CD14-positive monocyte (primary cell): ENCODE results near the gene PTGFRN. TPM values are rescaled to one million over a fixed set of nuclear protein-coding genes. Genes with fewer than 3 reads are reported as not detected.

Experiments
- DNase-seq, 3 donors: peaks; one replicate each; pipeline ENCODE4 v3.0.0-alpha.2; 2011 to 2022
- H2AFZ ChIP-seq: 2 replicates; pipeline ENCODE4 v1.6.0; 2012; ENCODE audit warnings: mild to moderate bottlenecking, low read depth, low read length, inconsistent platforms; ENCODE audit not compliant: insufficient read depth, poor library complexity, severe bottlenecking
- H3K27ac ChIP-seq, 2 donors: 1 replicate in 1 of 2; 2 replicates in 1 of 2; pipeline ENCODE4 v1.5.1; 2012 to 2013; ENCODE audit warnings: low read length in 2 of 2, control low read depth in 1 of 2, inconsistent platforms in 1 of 2, low read depth in 1 of 2, mild to moderate bottlenecking in 1 of 2
- H3K27me3 ChIP-seq, 2 donors: one replicate each; pipeline versions ENCODE4 v1.6.0 to v1.6.1; 2011 to 2013; ENCODE audit warnings: low read length in 2 of 2; ENCODE audit not compliant: control insufficient read depth in 2 of 2, insufficient read depth in 2 of 2
- H3K36me3 ChIP-seq, 2 donors: replicated peaks in 1 of 2; 1 replicate in 1 of 2; 2 replicates in 1 of 2; pipeline versions ENCODE4 v1.5.1 to v1.6.1; 2012 to 2013; ENCODE audit warnings: low read length in 2 of 2, control low read depth in 1 of 2, inconsistent platforms in 1 of 2, mild to moderate bottlenecking in 1 of 2; ENCODE audit not compliant: insufficient read depth in 2 of 2, control insufficient read depth in 1 of 2
- H3K4me1 ChIP-seq, 2 donors: 1 replicate in 1 of 2; 2 replicates in 1 of 2; pipeline versions ENCODE4 v1.5.1 to v1.6.1; 2012 to 2013; ENCODE audit warnings: low read length in 2 of 2, control low read depth in 1 of 2, inconsistent platforms in 1 of 2, mild to moderate bottlenecking in 1 of 2, moderate library complexity in 1 of 2; ENCODE audit not compliant: insufficient read depth in 2 of 2, control insufficient read depth in 1 of 2
- H3K4me2 ChIP-seq: replicated peaks from 2 replicates; pipeline ENCODE3; 2012; ENCODE audit warnings: low read length, moderate library complexity, mild to moderate bottlenecking; ENCODE audit not compliant: poor library complexity, severe bottlenecking; ENCODE audit errors: extremely low read depth
- H3K4me3 ChIP-seq, 3 experiments: fragments of 200-600 bp in 1 of 3; sonication (generic) in 1 of 3; replicated peaks in 1 of 3; 1 replicate in 2 of 3; 2 replicates in 1 of 3; pipeline ENCODE4 v1.5.1; 2011 to 2013; ENCODE audit warnings: low read length in 3 of 3, mild to moderate bottlenecking in 3 of 3, control low read depth in 2 of 3, low read depth in 2 of 3, inconsistent platforms in 1 of 3, moderate library complexity in 1 of 3
- H3K79me2 ChIP-seq: 2 replicates; pipeline ENCODE4 v1.6.0; 2012; ENCODE audit warnings: mild to moderate bottlenecking, control low read depth, inconsistent platforms, low read length, moderate library complexity; ENCODE audit not compliant: insufficient read depth
- H3K9ac ChIP-seq: 2 replicates; pipeline ENCODE4 v1.6.0; 2017; ENCODE audit warnings: low read length, mild to moderate bottlenecking; ENCODE audit not compliant: insufficient read depth, poor library complexity, severe bottlenecking
- H3K9me3 ChIP-seq, 2 donors: replicated peaks in 1 of 2; 1 replicate in 1 of 2; 2 replicates in 1 of 2; pipeline versions ENCODE4 v1.5.1 to v1.6.1; 2012 to 2013; ENCODE audit warnings: low read length in 2 of 2, control low read depth in 1 of 2; ENCODE audit not compliant: control insufficient read depth in 1 of 2, insufficient read depth in 1 of 2
- H4K20me1 ChIP-seq: 2 replicates; pipeline ENCODE4 v1.6.0; 2012; ENCODE audit warnings: mild to moderate bottlenecking, low read length, control low read depth, moderate library complexity; ENCODE audit not compliant: insufficient read depth
- H3K27ac Mint-ChIP-seq, 7 donors: one replicate each; pipeline ENCODE4 v1.8.0; 2020; ENCODE audit warnings: mild to moderate bottlenecking in 7 of 7, mixed read lengths in 7 of 7, moderate library complexity in 6 of 7, inconsistent platforms in 2 of 7
- H3K27me3 Mint-ChIP-seq, 3 donors: one replicate each; pipeline ENCODE4 v1.8.0; 2021 to 2022; ENCODE audit warnings: low read depth in 3 of 3, mild to moderate bottlenecking in 3 of 3, mixed read lengths in 3 of 3, moderate library complexity in 3 of 3, inconsistent platforms in 1 of 3
- H3K36me3 Mint-ChIP-seq, 2 donors: one replicate each; pipeline ENCODE4 v1.8.0; 2020; ENCODE audit warnings: mixed read lengths in 2 of 2, inconsistent platforms in 1 of 2, mild to moderate bottlenecking in 1 of 2
- H3K4me1 Mint-ChIP-seq: one replicate; pipeline ENCODE4 v1.8.0; 2020; ENCODE audit warnings: mild to moderate bottlenecking, mixed read lengths
- H3K4me3 Mint-ChIP-seq, 2 donors: one replicate each; pipeline ENCODE4 v1.8.0; 2020; ENCODE audit warnings: mild to moderate bottlenecking in 2 of 2, mixed read lengths in 2 of 2, moderate library complexity in 1 of 2
- H3K9me3 Mint-ChIP-seq, 7 donors: one replicate each; pipeline ENCODE4 v1.8.0; 2020 to 2022; ENCODE audit warnings: mixed read lengths in 7 of 7, mild to moderate bottlenecking in 6 of 7, moderate library complexity in 6 of 7, inconsistent platforms in 2 of 7
- WGBS: methylation state at CpG from one replicate; pipeline ENCODE4 v1.1.5; 2013; ENCODE audit warnings: missing lambda C conversion rate; ENCODE audit not compliant: insufficient coverage; 5-methylcytosine and 5-hydroxymethylcytosine counted together
- intact Hi-C, 2 donors: fragments of 100-400 bp; cut with micrococcal nuclease; formaldehyde crosslinking; loops; one replicate each; pipeline versions ENCODE4 v1.15.0 to v1.15.1; 2023
- polyA plus RNA-seq, 3 donors: library from polyadenylated mRNA; depleted of rRNA in 1 of 3; unstranded in 2 of 3; stranded (reverse) in 1 of 3; fragments of 300-500 nt in 2 of 3; fragments of >200 nt in 1 of 3; fragmentation: Illumina TruSeq in 2 of 3; gene quantifications; 1 replicate in 2 of 3; 2 replicates in 1 of 3; pipeline ENCODE4 v1.2.3, GENCODE V29; 2012 to 2021
- TF ChIP-seq, protein P1 (sequence below): fragments of 200-600 bp; IDR thresholded peaks from one replicate; pipeline ENCODE4 v1.8.0; 2022; ENCODE audit warnings: antibody characterized with exemption, mild to moderate bottlenecking

The PTGFRN gene
- polyA plus RNA-seq, 3 donors = 1.5 to 2.9 (median 1.6) TPM

DNA sequence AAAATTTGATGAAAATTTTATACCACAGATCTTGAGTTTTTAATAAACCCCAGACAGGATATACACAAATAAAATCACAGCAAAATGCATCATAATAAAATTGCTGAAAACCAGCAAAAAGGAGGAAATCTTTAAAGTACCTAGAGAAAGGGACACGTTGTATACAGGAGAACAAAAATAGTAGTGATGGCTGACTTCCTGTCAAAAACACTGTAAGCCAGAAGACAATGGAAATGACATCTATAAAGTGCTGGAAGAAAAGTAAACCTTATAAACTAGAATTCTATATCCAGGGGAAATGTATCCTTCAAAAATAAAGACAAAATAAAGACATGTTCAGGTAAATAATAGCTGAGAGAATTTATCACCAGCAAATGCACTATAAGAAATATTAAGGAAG lies 14.6 kb upstream of the PTGFRN start:
- intact Hi-C loops = no loop called here
- no peak overlapping the region for H3K27ac ChIP-seq
- H3K36me3 ChIP-seq = no peaks in the 10 kb centered on the region

DNA sequence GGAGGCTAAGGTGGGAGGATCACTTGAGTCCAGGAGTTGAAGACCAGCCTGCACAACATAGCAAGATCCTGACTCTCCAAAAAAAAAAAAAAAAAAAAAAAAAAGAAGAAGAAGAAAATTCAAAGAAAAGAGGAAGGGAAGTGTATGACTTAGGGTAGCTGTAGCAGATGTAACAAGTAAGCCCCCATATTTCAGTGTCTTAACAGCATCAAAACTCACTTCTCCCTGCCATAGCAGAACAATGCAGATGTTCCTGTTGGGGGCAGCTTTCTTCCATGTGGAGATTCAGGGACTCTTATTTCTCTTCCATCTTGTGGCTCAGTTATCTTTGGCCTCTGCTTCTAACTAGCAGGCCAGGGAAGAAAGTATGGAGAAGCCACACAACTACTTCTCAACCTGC lies 10.2 kb upstream of the PTGFRN start:
- Histone ChIP-seq H3K27me3 (peaks cover 0 to 10% of the 10 kb centered on the region in 2 donors), H3K4me3 (no peak overlapping the region), H4K20me1 (no peaks in the 10 kb centered on the region), H3K79me2 (no peaks in the 10 kb centered on the region), H3K9ac (no peak overlapping the region), H3K4me1 (no peaks in the 10 kb centered on the region), H3K27ac (no peak overlapping the region), H2AFZ (no peak overlapping the region), H3K9me3 (peaks cover 0 to 6% of the 10 kb centered on the region in 2 donors), H3K36me3 (no peaks in the 10 kb centered on the region), H3K4me2 (no peak overlapping the region)
- TF ChIP-seq, protein P1, sequence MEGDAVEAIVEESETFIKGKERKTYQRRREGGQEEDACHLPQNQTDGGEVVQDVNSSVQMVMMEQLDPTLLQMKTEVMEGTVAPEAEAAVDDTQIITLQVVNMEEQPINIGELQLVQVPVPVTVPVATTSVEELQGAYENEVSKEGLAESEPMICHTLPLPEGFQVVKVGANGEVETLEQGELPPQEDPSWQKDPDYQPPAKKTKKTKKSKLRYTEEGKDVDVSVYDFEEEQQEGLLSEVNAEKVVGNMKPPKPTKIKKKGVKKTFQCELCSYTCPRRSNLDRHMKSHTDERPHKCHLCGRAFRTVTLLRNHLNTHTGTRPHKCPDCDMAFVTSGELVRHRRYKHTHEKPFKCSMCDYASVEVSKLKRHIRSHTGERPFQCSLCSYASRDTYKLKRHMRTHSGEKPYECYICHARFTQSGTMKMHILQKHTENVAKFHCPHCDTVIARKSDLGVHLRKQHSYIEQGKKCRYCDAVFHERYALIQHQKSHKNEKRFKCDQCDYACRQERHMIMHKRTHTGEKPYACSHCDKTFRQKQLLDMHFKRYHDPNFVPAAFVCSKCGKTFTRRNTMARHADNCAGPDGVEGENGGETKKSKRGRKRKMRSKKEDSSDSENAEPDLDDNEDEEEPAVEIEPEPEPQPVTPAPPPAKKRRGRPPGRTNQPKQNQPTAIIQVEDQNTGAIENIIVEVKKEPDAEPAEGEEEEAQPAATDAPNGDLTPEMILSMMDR = no peak
- DNase-seq = no peak
- Mint-ChIP-seq H3K9me3 (peaks cover 11 to 20% (median 16%) of the 10 kb centered on the region in 7 donors), H3K27me3 (peaks cover 13 to 29% (median 16%) of the 10 kb centered on the region in 3 donors), H3K4me3 (no peak overlapping the region), H3K27ac (no peak overlapping the region), H3K4me1 (no peaks in the 10 kb centered on the region), H3K36me3 (no peaks in the 10 kb centered on the region)
- intact Hi-C loops = no loop called here

More for the DNA sequence above, 14.6 kb upstream of the PTGFRN start:
- Mint-ChIP-seq H3K9me3 (peaks cover 11 to 30% (median 21%) of the 10 kb centered on the region in 7 donors), H3K4me3 (no peak overlapping the region), H3K36me3 (no peaks in the 10 kb centered on the region), H3K4me1 (no peaks in the 10 kb centered on the region), H3K27me3 (peaks cover 4 to 13% (median 13%) of the 10 kb centered on the region in 3 donors), H3K27ac (no peak overlapping the region)
- Histone ChIP-seq H3K9me3 (peaks cover 0 to 6% of the 10 kb centered on the region in 2 donors), H3K4me2 (no peak overlapping the region), H2AFZ (no peak overlapping the region), H3K4me1 (no peaks in the 10 kb centered on the region), H3K27me3 (peaks cover 0 to 3% of the 10 kb centered on the region in 2 donors), H3K79me2 (no peaks in the 10 kb centered on the region), H3K4me3 (no peak overlapping the region), H3K9ac (no peak overlapping the region), H4K20me1 (no peaks in the 10 kb centered on the region)
- DNase-seq = no peak
- TF ChIP-seq, protein P1 = no peak
- no CpG with 5 or more reads among the region's 1 CpG for WGBS
